HG02943 (cell line): ENCODE measurements around the gene ARL17A.
"Not testable (repeated sequence)": the region's sequence is repeated elsewhere in the genome, so short reads cannot be mapped to it uniquely, and the experiment has no call there.

ENCODE experiments used
- ATAC-seq: cut with Tn5 transposase; IDR thresholded peaks from one replicate; pipeline ENCODE4 v1.9.1; 2021; ENCODE audit warnings: mild to moderate bottlenecking, low read depth, moderate library complexity; ENCODE audit not compliant: unreplicated experiment

ARL17A gene

GRCh38 chr17:46559155-46559554 lies 20.3 kb downstream of the ARL17A start:
- ATAC-seq, result not testable (repeated sequence)

GRCh38 chr17:46548607-46549006 lies 30.9 kb downstream of the ARL17A start:
- not testable (repeated sequence) for ATAC-seq

GRCh38 chr17:46534716-46535115 lies 44.8 kb downstream of the ARL17A start:
- not testable (repeated sequence) for ATAC-seq

- ATAC-seq, result not testable (repeated sequence)
These were observed 67.3 kb downstream of the ARL17A start, which contains the start of gene LRRC37A2 for GRCh38 chr17:46512168-46512567. Gene LRRC37A2 (plus strand): TSS chr17:46512468. CDS start chr17:46512713, 245 bp downstream.

- ATAC-seq, result not testable (repeated sequence)
These were observed 73.6 kb downstream of the ARL17A start for GRCh38 chr17:46505896-46506295.

- ATAC-seq, result not testable (repeated sequence)
These were observed 79.9 kb downstream of the ARL17A start for GRCh38 chr17:46499437-46500139.

- not testable (repeated sequence) for ATAC-seq
These were observed 87.5 kb downstream of the ARL17A start for GRCh38 chr17:46492021-46492420.

- ATAC-seq, result not testable (repeated sequence)
These were observed 98.2 kb downstream of the ARL17A start for GRCh38 chr17:46481310-46481709.

- ATAC-seq, result not testable (repeated sequence)
These were observed 100.7 kb downstream of the ARL17A start for GRCh38 chr17:46478823-46479222.

GRCh38 chr17:46475583-46475982 lies 103.9 kb downstream of the ARL17A start:
- ATAC-seq, result not testable (repeated sequence)

GRCh38 chr17:46474489-46474888 lies 105.0 kb downstream of the ARL17A start:
- ATAC-seq, result not testable (repeated sequence)

- not testable (repeated sequence) for ATAC-seq
These were observed 111.9 kb downstream of the ARL17A start for GRCh38 chr17:46467618-46468017.
